GM12874 (cell line): ENCODE results near the gene CDH13.

ENCODE experiments used
- CTCF ChIP-seq: IDR thresholded peaks from 2 replicates; pipeline ENCODE4 v1.5.1; 2011; ENCODE audit warnings: low read depth, mild to moderate bottlenecking, control low read depth, low read length, moderate library complexity; ENCODE audit not compliant: insufficient read depth

The CDH13 gene

GRCh38 chr16:83513008-83513755 lies 886.4 kb downstream of the CDH13 start:
- no peak for TF ChIP-seq CTCF

- no peak for TF ChIP-seq CTCF
Measured at GRCh38 chr16:83515395-83515794, 888.6 kb downstream of the CDH13 start.

GRCh38 chr16:83516931-83517330 lies 890.2 kb downstream of the CDH13 start:
- TF ChIP-seq CTCF, result no peak

- TF ChIP-seq CTCF, result no peak
Measured at GRCh38 chr16:83517398-83517797, 890.6 kb downstream of the CDH13 start.

GRCh38 chr16:83520596-83520995 lies 893.8 kb downstream of the CDH13 start:
- TF ChIP-seq CTCF, result no peak

GRCh38 chr16:83530293-83530692 lies 903.5 kb downstream of the CDH13 start:
- no peak for TF ChIP-seq CTCF

- TF ChIP-seq CTCF, result no peak
Measured at GRCh38 chr16:83532634-83533033, 905.9 kb downstream of the CDH13 start.
